Parietal lobe (tissue), 1 donor: ENCODE measurements around the gene FHIP2A. TPM values are rescaled to one million over a fixed set of nuclear protein-coding genes. Genes with fewer than 3 reads are reported as not detected.

Experiments used
- total RNA-seq: library from RNA; depleted of rRNA; stranded (reverse); fragments of >200 nt; gene quantifications from one replicate; pipeline ENCODE4 v1.2.3, GENCODE V29; 2014

FHIP2A gene
- total RNA-seq: 43.2 TPM

GRCh38 chr10:114821293-114821914 is at the start of gene FHIP2A:
Gene FHIP2A, plus strand, starts transcription at chr10:114821780. Its CDS starts 299 bp downstream, at chr10:114822079.

Other genes with a start within 250 kb of the FHIP2A start
- gene ABLIM1, start 163.5 kb upstream of the FHIP2A start, total RNA-seq: 91.7 TPM
- gene TRUB1, start 116.4 kb downstream of the FHIP2A start, total RNA-seq: 42.3 TPM